HG03575 (cell line): ENCODE results near the gene RNU4-1.

Experiments
- ATAC-seq: cut with Tn5 transposase; IDR thresholded peaks from one replicate; pipeline ENCODE4 v1.9.1; 2021; ENCODE audit not compliant: unreplicated experiment, insufficient number of reproducible peaks, low FRiP score; ENCODE audit errors: extremely low read depth

The RNU4-1 gene

GRCh38 chr12:120301962-120302815 lies 9.2 kb upstream of the RNU4-1 start, which contains the start of gene SIRT4:
TSS of gene SIRT4 (plus strand) at chr12:120302321. CDS start at chr12:120303562, 1,241 bp downstream.
- peak; percentile 42 for ATAC-seq

- ATAC-seq: no peak
Observed at GRCh38 chr12:120292411-120292660, 701 bp downstream of the RNU4-1 start.

DNA sequence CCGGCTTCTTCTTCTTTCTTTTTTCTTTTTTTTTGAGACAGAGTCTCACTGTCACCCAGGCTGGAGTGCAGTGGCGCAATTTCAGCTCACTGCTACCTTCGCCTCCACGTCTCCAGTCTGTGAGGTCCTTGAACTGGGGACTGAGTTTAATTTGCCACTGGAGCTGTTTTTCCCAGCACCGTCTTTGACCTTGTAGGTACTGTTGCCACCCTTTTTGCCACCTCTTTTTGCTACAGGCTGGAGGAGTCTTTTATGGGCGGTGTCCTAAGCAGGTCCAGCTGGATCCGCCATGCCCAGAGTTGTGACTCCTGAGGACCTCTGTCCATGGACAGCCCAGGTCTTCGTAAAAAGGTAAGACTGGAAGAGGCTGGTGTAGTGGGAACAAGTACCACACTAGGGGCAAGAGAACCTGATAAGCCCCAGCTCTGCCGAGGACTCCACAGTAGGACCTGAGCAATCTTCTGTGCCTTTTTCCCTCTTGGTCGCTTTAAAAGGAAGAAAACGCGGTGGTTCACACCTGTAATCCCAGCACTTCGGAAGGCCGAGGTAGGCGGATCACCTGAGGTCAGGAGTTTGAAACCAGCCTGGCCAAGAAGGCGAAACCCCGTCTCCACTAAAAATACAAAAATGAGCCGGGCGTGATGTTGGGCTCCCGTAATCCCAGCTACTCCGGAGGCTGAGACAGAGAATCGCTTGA lies 2.3 kb downstream of the RNU4-1 start:
- ATAC-seq: no peak

DNA sequence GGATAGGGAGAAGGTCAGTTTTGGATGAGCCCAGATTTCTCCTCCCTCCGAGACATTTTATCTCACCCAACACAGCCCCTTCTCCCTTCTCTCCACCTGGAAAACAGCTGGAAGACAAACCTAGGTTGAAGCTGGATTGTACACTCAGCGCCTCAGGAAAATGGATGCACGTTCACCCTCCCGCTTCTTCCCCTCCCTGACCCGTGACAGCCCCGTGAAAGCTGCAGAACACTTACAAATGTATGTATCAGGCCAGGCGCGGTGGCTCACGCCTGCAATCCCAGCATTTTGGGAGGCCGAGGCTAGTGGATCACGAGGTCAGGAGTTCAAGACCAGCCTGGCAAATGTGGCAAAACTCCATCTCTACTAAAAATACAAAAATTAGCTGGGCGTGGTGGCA lies 5.5 kb downstream of the RNU4-1 start:
- ATAC-seq: no peak

- no peak for ATAC-seq
Observed at GRCh38 chr12:120286768-120287490, 6.1 kb downstream of the RNU4-1 start.

- no peak for ATAC-seq
Observed at GRCh38 chr12:120284381-120284780, 8.7 kb downstream of the RNU4-1 start.

- no peak for ATAC-seq
Observed at GRCh38 chr12:120283318-120283717, 9.7 kb downstream of the RNU4-1 start.

GRCh38 chr12:120278137-120279069 lies 14.6 kb downstream of the RNU4-1 start:
- no peak for ATAC-seq

DNA sequence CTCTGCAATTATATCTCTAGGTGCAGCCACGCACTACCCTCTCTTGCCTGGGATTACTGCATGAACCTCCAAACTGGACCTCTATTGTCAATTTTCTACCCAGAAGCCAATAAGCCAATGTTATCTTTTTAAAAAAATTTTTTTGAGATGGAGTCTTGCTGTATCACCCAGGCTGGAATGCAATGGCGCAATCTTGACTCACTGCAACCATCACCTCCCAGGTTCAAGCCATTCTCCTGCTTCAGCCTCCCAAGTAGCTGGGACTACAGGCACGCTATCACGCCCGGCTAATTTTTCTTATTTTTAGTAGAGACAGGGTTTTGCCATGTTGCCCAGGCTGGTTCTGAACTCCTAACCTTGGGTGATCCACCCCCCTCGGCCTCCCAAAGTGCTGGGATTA lies 16.3 kb downstream of the RNU4-1 start:
- no peak for ATAC-seq

- ATAC-seq: no peak
Observed at GRCh38 chr12:120267736-120268135, 25.3 kb downstream of the RNU4-1 start.

DNA sequence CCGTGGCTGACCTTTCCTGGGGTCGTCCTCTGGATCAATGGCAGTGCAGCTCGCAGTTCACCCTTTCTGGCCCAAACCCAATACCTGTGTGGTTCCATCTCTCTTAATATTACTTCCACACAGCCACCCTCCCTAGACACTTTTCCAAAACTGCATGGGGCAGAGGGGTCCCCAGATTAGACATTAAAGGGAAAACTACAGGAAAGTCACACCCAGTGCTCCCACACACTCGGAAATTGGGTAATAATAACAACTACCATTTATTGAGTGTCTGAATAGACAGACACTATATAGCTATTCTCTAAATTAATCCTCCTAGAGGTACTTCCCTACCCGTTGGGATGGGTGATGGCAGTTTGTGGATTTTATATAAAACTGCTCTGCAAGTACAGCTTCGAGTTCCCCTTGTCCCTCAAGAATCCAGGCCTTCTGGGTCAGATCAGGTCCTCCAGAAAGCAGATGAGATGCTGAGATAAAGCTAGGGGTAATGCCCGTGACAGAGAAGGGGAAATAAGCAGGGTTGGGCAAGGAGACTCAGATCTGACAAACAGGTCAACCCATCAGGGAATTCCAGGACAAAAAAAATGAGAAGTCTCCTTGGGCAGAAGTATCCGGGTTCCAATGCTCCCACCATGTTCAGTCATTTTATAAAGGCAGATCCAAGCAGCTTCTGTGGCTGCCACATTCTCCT lies 26.7 kb downstream of the RNU4-1 start:
- ATAC-seq: no peak

GRCh38 chr12:120265473-120266179 lies 27.4 kb downstream of the RNU4-1 start, which contains the start of gene PXN:
TSS of gene PXN (minus strand) at chr12:120265730. CDS start at chr12:120265629, 101 bp downstream.
- ATAC-seq: no peak

DNA sequence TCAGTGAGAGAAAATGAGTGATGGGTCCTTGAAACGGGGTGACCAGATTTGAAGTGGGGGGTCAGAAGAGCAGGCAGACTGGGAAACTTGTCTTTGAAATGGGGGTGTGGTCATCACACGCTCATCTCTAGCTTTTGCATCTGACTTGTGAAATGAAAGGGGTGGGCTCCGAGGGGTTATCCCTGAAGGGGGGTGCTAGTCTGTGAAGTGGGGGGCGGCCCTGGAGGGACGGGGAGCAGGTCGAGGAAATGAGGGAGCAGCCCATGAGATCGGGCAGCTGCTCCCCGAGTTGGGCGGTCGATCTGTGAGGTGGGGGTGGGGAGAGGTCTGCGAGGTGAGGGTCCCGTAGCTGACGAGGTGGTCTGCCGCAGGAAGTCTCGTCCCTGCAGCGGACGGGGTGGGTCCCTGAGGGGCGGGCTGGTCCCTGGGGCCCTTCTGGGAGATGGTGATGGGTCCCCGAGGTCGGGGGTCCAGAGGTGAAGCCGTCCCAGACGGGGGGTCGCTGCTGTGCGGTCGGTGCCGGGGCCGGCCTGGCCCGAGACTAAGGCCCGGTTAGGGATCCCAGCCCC lies 28.0 kb downstream of the RNU4-1 start:
- no peak for ATAC-seq

DNA sequence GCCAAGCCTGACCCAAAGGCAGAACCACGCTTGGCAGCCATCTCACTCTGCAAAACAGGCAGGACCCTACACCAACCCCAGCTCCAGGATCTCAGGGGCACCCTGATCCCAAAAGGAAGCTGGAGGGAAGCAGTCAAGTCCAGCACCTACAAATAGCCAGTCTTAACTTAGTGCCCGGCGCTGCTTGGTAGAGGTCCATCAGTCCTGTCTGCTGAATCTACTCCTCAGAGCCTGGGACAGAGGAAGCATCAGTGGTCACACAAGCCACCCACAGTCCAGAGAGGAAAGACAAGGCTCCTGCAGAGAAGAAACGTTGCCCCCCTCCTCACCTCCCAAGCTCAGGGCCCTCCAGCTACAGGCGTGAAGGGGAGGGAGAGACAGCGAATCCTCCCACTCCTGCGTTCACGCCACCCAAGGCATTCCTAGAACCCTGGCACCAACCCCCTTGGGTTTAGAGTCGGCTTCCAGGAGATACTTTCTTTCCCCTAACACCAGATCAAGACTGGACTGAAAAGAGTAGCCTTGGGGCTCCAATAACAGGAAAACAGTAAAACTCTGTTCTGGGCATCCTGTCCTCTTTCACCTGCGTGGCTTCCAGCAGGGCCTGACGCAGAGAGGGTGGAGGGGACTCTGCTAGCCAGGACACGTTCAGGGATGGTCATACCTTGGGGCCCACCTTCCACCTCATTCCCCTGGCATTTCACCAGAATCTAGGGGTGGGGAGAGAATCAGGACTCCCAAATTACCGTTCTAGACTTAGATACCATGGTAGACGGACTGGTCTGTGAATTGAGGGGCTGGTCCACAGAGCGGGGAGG lies 28.7 kb downstream of the RNU4-1 start:
- no peak for ATAC-seq

DNA sequence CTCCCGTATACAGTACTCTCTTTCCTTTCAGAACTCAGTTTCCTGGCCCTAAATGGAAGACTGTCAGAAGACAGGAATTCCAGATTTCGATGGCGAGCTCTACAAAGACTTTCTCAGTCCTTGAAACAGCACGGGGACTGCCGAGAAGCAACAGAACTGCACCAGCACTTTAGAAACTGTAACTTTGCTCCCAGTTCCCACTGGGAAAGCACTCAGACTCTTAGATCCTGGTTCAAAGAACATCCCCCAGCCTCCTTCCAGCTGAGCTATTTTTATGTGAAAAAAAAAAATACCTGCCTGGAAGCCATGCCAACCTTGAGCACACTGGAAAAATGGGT lies 29.3 kb downstream of the RNU4-1 start:
- no peak for ATAC-seq

DNA sequence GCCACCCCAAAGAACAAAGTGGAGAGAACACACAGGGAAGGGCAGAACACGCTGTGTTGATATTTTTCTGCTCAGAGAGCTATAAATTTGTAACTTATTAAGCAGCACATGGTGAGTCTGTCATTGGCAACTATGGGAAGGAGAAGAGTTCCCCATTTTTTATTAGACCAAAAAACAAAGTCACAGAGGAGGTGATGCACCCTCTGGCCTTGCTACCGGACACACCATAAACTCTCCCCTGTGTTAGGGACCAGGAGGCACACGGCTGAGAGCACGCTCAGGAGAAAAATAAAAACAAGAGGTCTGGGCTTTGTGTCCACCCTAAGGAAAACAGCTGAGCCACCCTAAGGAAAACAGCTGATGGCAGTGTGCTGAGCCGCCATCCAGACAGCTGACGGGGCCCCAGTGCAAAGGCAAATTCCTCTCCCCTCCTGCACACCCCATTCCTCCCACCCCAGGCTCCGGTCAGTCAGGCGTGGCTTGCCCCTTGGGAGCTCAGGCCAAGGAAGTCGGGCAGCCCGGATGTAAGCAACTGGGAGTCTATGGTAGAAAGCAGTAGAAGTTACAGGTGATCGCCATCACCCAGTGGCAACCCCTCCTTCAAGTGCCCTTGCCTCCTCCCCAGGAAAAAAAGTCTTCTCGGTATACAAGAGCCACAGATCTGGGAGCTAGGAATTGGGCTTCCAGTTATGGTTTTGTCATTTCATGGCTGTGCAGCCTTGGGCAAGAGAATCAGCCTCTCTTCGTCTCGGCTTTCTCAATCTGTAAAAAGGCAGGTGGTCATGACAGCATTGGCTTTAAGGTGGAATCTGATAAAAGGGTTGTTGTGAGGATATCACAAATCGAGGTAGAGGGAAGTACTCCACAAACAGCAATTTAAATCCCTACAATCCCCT lies 29.9 kb downstream of the RNU4-1 start:
- ATAC-seq: no peak
